HEK293 (cell line): ENCODE results near the gene WRNIP1.
A peak's percentile ranks its signal among the peaks of the same experiment; 100 is the strongest.

Experiments
- CTCF ChIA-PET: fragments of 350-600 bp; formaldehyde crosslinking; extraction: SDS; loops from one replicate; lab custom pipeline; 2021; ENCODE audit warnings: antibody characterized with exemption; lab: Yijun Ruan, JAX
- POLR2A ChIA-PET: fragments of 300-600 bp; formaldehyde crosslinking; extraction: SDS; loops from one replicate; lab custom pipeline; 2020; ENCODE audit warnings: antibody characterized with exemption, inconsistent platforms; lab: Yijun Ruan, JAX
- H3K27ac ChIP-seq: fragments of 200-500 bp; sonication (Bioruptor generic); 2 replicates; pipeline ENCODE4 v1.5.1; 2014; ENCODE audit warnings: low read depth, low read length, control low read depth, inconsistent platforms; ENCODE audit errors: extremely low read depth
- H3K36me3 ChIP-seq, 2 experiments: fragments of 200-500 bp in 1 of 2; sonication (Bioruptor generic) in 1 of 2; 1 replicate in 1 of 2; 2 replicates in 1 of 2; pipeline ENCODE4 v1.5.1; 2014 to 2017; ENCODE audit warnings: inconsistent platforms in 2 of 2, low read length in 2 of 2; ENCODE audit not compliant: control insufficient read depth in 2 of 2, insufficient read depth in 1 of 2
- H3K4me1 ChIP-seq: fragments of 200-500 bp; sonication (Bioruptor generic); 2 replicates; pipeline ENCODE4 v1.5.1; 2014; ENCODE audit warnings: mild to moderate bottlenecking, low read length, inconsistent platforms; ENCODE audit not compliant: control insufficient read depth, insufficient read depth
- H3K4me3 ChIP-seq: 2 replicates; pipeline ENCODE4 v1.5.1; 2011; ENCODE audit warnings: low read depth, mild to moderate bottlenecking, control low read depth, low read length, moderate library complexity
- H3K9me3 ChIP-seq: fragments of 200-500 bp; sonication (Bioruptor generic); 2 replicates; pipeline ENCODE4 v1.5.1; 2014; ENCODE audit warnings: low read depth, low read length, inconsistent platforms; ENCODE audit not compliant: control insufficient read depth, insufficient read depth
- EGR2 ChIP-seq: fragments of 450-650 bp; formaldehyde crosslinking; IDR thresholded peaks from 2 replicates; pipeline ENCODE4 v1.5.1; 2016; ENCODE audit warnings: low read depth, missing biosample characterization, missing genetic modification characterization
- KLF1 ChIP-seq: fragments of 450-650 bp; formaldehyde crosslinking; IDR thresholded peaks from 2 replicates; pipeline ENCODE4 v1.5.1; 2016; ENCODE audit warnings: missing biosample characterization, missing genetic modification characterization
- ZBTB8A ChIP-seq: fragments of 450-650 bp; formaldehyde crosslinking; IDR thresholded peaks from 2 replicates; pipeline ENCODE4 v1.5.1; 2016; ENCODE audit warnings: missing biosample characterization, missing genetic modification characterization
- ZNF114 ChIP-seq: fragments of 450-650 bp; formaldehyde crosslinking; IDR thresholded peaks from 2 replicates; pipeline ENCODE4 v1.5.0; 2017; ENCODE audit warnings: missing biosample characterization, missing genetic modification characterization
- ZNF157 ChIP-seq: fragments of 450-650 bp; formaldehyde crosslinking; IDR thresholded peaks from 2 replicates; pipeline ENCODE4 v1.5.1; 2016; ENCODE audit warnings: missing biosample characterization, missing genetic modification characterization
- ZNF16 ChIP-seq: fragments of 450-650 bp; formaldehyde crosslinking; IDR thresholded peaks from 2 replicates; pipeline ENCODE4 v1.5.1; 2016; ENCODE audit warnings: low read depth, missing biosample characterization, missing genetic modification characterization
- ZNF302 ChIP-seq: fragments of 450-650 bp; formaldehyde crosslinking; IDR thresholded peaks from 2 replicates; pipeline ENCODE4 v1.5.1; 2016; ENCODE audit warnings: missing biosample characterization, missing genetic modification characterization, low read depth
- ZNF549 ChIP-seq: fragments of 450-650 bp; IDR thresholded peaks from 2 replicates; pipeline ENCODE4 v1.5.1; 2018; ENCODE audit warnings: missing biosample characterization, missing genetic modification characterization, mild to moderate bottlenecking, inconsistent platforms, moderate library complexity
- ZNF623 ChIP-seq: fragments of 450-650 bp; formaldehyde crosslinking; IDR thresholded peaks from 2 replicates; pipeline ENCODE4 v1.5.1; 2016; ENCODE audit warnings: missing biosample characterization, missing genetic modification characterization
- ZNF776 ChIP-seq: fragments of 450-650 bp; formaldehyde crosslinking; IDR thresholded peaks from 2 replicates; pipeline ENCODE4 v1.5.0; 2017; ENCODE audit warnings: missing biosample characterization, missing genetic modification characterization, borderline replicate concordance
- TF ChIP-seq, protein P1 (sequence below): fragments of 450-650 bp; formaldehyde crosslinking; IDR thresholded peaks from 2 replicates; pipeline ENCODE4 v1.5.1; 2016; ENCODE audit warnings: missing biosample characterization, missing genetic modification characterization, borderline replicate concordance
- TF ChIP-seq, protein P2 (sequence below): fragments of 450-650 bp; IDR thresholded peaks from 2 replicates; pipeline ENCODE4 v1.5.1; 2018; ENCODE audit warnings: missing biosample characterization, missing genetic modification characterization
- TF ChIP-seq, protein P3 (sequence below): fragments of 450-650 bp; formaldehyde crosslinking; IDR thresholded peaks from 2 replicates; pipeline ENCODE4 v1.5.1; 2016; ENCODE audit warnings: missing biosample characterization, missing genetic modification characterization
- TF ChIP-seq, protein P4 (sequence below): fragments of 450-650 bp; formaldehyde crosslinking; IDR thresholded peaks from 2 replicates; pipeline ENCODE4 v1.5.1; 2017; ENCODE audit warnings: missing biosample characterization, missing genetic modification characterization
- TF ChIP-seq, protein P5 (sequence below): fragments of 450-650 bp; formaldehyde crosslinking; IDR thresholded peaks from 2 replicates; pipeline ENCODE4; 2016; ENCODE audit warnings: missing biosample characterization, missing genetic modification characterization

Gene WRNIP1

DNA sequence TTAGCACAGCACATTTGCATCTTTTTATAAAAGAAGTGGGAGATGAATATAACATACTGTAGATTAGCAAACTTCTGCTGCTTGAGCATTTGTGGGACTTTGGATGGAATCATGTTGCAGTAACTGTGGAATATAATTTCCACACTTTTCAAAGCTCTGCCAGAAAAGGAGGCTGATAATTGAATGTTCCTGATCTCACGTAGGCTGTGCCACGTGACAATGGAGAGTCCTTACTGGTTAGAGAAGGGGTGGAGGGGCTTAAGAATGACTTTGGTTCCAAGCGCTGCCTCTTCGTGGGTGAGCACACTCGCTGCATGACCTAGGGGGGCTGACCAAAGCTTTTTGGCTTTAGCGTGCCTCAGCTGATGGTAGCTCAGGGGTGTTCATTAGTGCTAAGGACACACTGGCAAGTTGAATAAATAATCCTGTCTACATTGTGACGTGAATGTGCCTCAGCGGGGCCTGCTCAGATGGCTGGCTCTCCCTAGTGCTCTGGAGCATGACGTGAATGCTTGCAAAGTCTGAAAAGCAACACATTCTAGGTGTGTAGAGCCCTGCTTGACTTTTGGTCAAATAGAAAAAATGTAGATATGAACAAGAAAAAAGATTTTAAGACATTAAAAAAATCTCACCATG, 15.0 kb downstream of the WRNIP1 start (continued):
- TF ChIP-seq, protein P1, sequence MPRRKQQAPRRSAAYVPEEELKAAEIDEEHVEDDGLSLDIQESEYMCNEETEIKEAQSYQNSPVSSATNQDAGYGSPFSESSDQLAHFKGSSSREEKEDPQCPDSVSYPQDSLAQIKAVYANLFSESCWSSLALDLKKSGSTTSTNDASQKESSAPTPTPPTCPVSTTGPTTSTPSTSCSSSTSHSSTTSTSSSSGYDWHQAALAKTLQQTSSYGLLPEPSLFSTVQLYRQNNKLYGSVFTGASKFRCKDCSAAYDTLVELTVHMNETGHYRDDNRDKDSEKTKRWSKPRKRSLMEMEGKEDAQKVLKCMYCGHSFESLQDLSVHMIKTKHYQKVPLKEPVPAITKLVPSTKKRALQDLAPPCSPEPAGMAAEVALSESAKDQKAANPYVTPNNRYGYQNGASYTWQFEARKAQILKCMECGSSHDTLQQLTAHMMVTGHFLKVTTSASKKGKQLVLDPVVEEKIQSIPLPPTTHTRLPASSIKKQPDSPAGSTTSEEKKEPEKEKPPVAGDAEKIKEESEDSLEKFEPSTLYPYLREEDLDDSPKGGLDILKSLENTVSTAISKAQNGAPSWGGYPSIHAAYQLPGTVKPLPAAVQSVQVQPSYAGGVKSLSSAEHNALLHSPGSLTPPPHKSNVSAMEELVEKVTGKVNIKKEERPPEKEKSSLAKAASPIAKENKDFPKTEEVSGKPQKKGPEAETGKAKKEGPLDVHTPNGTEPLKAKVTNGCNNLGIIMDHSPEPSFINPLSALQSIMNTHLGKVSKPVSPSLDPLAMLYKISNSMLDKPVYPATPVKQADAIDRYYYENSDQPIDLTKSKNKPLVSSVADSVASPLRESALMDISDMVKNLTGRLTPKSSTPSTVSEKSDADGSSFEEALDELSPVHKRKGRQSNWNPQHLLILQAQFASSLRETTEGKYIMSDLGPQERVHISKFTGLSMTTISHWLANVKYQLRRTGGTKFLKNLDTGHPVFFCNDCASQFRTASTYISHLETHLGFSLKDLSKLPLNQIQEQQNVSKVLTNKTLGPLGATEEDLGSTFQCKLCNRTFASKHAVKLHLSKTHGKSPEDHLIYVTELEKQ (tag by site-specific recombination): no peak
- TF ChIP-seq, protein P2, sequence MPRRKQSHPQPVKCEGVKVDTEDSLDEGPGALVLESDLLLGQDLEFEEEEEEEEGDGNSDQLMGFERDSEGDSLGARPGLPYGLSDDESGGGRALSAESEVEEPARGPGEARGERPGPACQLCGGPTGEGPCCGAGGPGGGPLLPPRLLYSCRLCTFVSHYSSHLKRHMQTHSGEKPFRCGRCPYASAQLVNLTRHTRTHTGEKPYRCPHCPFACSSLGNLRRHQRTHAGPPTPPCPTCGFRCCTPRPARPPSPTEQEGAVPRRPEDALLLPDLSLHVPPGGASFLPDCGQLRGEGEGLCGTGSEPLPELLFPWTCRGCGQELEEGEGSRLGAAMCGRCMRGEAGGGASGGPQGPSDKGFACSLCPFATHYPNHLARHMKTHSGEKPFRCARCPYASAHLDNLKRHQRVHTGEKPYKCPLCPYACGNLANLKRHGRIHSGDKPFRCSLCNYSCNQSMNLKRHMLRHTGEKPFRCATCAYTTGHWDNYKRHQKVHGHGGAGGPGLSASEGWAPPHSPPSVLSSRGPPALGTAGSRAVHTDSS (tag by site-specific recombination): no peak
- no peak for TF ChIP-seq ZNF16 (tag by site-specific recombination)
- no peak for TF ChIP-seq ZNF302 (tag by site-specific recombination)
- no peak for TF ChIP-seq ZNF549
- TF ChIP-seq, protein P3, sequence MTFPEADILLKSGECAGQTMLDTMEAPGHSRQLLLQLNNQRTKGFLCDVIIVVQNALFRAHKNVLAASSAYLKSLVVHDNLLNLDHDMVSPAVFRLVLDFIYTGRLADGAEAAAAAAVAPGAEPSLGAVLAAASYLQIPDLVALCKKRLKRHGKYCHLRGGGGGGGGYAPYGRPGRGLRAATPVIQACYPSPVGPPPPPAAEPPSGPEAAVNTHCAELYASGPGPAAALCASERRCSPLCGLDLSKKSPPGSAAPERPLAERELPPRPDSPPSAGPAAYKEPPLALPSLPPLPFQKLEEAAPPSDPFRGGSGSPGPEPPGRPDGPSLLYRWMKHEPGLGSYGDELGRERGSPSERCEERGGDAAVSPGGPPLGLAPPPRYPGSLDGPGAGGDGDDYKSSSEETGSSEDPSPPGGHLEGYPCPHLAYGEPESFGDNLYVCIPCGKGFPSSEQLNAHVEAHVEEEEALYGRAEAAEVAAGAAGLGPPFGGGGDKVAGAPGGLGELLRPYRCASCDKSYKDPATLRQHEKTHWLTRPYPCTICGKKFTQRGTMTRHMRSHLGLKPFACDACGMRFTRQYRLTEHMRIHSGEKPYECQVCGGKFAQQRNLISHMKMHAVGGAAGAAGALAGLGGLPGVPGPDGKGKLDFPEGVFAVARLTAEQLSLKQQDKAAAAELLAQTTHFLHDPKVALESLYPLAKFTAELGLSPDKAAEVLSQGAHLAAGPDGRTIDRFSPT: no peak

DNA sequence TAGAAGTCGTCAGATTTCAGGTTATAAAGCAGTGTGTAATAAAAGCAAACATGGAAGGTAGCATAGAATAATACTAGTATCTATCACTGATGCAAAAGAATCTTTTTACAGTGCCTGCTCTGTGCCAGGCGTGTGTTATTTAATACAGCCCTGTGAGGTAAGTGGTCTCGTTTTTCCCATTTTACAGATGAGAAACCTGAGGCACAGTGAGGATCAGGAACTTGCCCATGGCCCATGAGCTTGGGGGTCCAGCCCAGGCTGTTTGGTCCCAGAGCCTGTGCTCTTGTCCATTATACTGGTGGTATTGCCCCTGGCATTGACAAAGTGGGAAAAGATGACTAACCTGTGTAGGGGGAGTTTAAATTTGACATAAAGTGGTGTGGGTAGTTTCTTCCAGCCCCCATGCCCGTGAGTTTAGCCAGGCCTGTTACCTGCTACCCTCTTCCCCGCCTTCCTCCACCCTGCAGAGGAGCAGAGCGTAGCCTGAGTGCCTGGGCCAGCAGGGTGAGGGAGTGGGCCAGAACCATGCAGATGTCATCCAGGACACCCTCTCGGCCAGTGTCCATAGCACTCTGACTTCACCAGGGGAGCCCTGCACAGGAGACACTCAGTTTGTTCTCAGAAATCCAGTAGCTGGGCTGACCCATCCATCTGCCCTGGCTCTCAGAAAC, 16.6 kb downstream of the WRNIP1 start:
- Histone ChIP-seq H3K9me3 (no peaks in the 10 kb centered on the region), H3K4me1 (0 out of 2 replicates have a peak, but pooled peaks cover 2% of the 10 kb centered on the region), H3K4me3 (no peak overlapping the region), H3K27ac (no peak overlapping the region), H3K36me3 (peaks cover 0 to 88% of the 10 kb centered on the region in 2 experiments; a peak in 2 of 3 replicates)
- TF ChIP-seq ZNF157 (tag by site-specific recombination) (no peak), EGR2 (tag by site-specific recombination) (peak; percentile 44; the same call in 1 of the 2 replicates)
- ChIA-PET POLR2A (interaction anchor here (0.6 kb wide), 1 partner anchor 76 kb away, joined by 4 read pairs; no protein-coding TSS in a partner anchor), CTCF (interaction anchor here (1.4 to 2.9 kb wide), 4 partner anchors 9 to 44 kb away, joined by 3 to 18 read pairs (median 12); no protein-coding TSS in a partner anchor)

DNA sequence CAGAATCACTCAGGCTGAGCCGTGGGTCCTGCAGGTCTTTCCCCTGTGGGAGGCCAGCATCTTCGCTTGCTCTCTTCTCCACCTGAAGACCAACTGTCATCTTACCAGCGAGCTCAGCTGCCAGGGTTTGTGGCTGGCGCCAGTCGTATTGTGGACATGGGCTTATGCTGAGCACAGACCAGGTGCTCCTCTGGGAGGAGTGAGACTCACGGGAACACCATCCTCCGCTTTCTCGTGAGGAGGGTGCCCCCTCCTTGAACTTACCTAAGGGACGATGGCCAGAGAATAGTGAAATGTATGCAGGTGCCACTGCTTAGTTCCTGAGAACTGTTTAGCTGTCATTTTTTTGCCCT, 17.1 kb downstream of the WRNIP1 start:
- CTCF ChIA-PET: interaction anchor here (0.7 to 2.9 kb wide), 6 partner anchors 9 to 1185 kb away, joined by 3 to 18 read pairs (median 8); no protein-coding TSS in a partner anchor
- Histone ChIP-seq H3K36me3 (peaks cover 0 to 86% of the 10 kb centered on the region in 2 experiments; a peak in 2 of 3 replicates), H3K4me1 (0 out of 2 replicates have a peak, but pooled peaks cover 2% of the 10 kb centered on the region), H3K27ac (no peak overlapping the region), H3K9me3 (no peaks in the 10 kb centered on the region), H3K4me3 (no peak overlapping the region)
- TF ChIP-seq, protein P4, sequence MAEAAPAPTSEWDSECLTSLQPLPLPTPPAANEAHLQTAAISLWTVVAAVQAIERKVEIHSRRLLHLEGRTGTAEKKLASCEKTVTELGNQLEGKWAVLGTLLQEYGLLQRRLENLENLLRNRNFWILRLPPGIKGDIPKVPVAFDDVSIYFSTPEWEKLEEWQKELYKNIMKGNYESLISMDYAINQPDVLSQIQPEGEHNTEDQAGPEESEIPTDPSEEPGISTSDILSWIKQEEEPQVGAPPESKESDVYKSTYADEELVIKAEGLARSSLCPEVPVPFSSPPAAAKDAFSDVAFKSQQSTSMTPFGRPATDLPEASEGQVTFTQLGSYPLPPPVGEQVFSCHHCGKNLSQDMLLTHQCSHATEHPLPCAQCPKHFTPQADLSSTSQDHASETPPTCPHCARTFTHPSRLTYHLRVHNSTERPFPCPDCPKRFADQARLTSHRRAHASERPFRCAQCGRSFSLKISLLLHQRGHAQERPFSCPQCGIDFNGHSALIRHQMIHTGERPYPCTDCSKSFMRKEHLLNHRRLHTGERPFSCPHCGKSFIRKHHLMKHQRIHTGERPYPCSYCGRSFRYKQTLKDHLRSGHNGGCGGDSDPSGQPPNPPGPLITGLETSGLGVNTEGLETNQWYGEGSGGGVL (tag by site-specific recombination): no peak
- no peak for TF ChIP-seq ZNF776 (tag by site-specific recombination)
- TF ChIP-seq ZNF623 (tag by site-specific recombination): no peak
- no peak for TF ChIP-seq KLF1 (tag by site-specific recombination)
- no peak for TF ChIP-seq ZBTB8A (tag by site-specific recombination)
- no peak for TF ChIP-seq ZNF114
- TF ChIP-seq, protein P5, sequence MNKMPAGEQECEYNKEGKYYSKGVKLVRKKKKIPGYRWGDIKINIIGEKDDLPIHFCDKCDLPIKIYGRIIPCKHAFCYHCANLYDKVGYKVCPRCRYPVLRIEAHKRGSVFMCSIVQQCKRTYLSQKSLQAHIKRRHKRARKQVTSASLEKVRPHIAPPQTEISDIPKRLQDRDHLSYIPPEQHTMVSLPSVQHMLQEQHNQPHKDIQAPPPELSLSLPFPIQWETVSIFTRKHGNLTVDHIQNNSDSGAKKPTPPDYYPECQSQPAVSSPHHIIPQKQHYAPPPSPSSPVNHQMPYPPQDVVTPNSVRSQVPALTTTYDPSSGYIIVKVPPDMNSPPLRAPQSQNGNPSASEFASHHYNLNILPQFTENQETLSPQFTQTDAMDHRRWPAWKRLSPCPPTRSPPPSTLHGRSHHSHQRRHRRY (tag by site-specific recombination): no peak
- POLR2A ChIA-PET: interaction anchor here (0.6 kb wide), 1 partner anchor 76 kb away, joined by 4 read pairs; no protein-coding TSS in a partner anchor
